Large intestine (tissue), 1 donor: ENCODE measurements around the gene CCDC27. TPM values are rescaled to one million over a fixed set of nuclear protein-coding genes. Genes with fewer than 3 reads are reported as not detected.

Experiments
- polyA plus RNA-seq: library from polyadenylated mRNA; unstranded; fragments of 120-200 nt; gene quantifications from one replicate; pipeline ENCODE4 v1.2.1, GENCODE V29; 2013

Gene CCDC27
- polyA plus RNA-seq, 1 donor, result 0.03 TPM

Other genes with a start within 250 kb of the CCDC27 start
- gene MEGF6, start 140.9 kb upstream of the CCDC27 start, polyA plus RNA-seq, result 13.8 TPM
- gene TPRG1L, start 127.4 kb upstream of the CCDC27 start, polyA plus RNA-seq, result 81.6 TPM
- gene WRAP73, start 102.3 kb upstream of the CCDC27 start, polyA plus RNA-seq, result 15.6 TPM
- gene TP73, start 99.9 kb upstream of the CCDC27 start, polyA plus RNA-seq, result 0.55 TPM
- 66.0 TPM for gene SMIM1, start 20.3 kb downstream of the CCDC27 start, polyA plus RNA-seq
- gene LRRC47, start 44.0 kb downstream of the CCDC27 start, polyA plus RNA-seq, result 47.9 TPM
- gene CEP104, start 104.8 kb downstream of the CCDC27 start, polyA plus RNA-seq, result 31.5 TPM
- gene DFFB, start 105.0 kb downstream of the CCDC27 start, polyA plus RNA-seq, result 10.6 TPM
- gene C1orf174, start 147.8 kb downstream of the CCDC27 start, polyA plus RNA-seq, result 28.4 TPM